ENCODE data around the gene PYHIN1.
"Not testable (repeated sequence)": the region's sequence is repeated elsewhere in the genome, so short reads cannot be mapped to it uniquely, and the experiment has no call there.

Gene PYHIN1

GRCh38 chr1:158998037-158998780 is 66.9 kb downstream of the PYHIN1 start:
- DNase-seq (ENCODE audit: insufficient read length, low spot score) (no peak), FAIRE-seq (no peak)
- TF ChIP-seq POLR2AphosphoS5 (IDR thresholded peaks at IDR 0.05; ENCODE audit: low read depth, low read length) (no peak), POU2F2 (IDR thresholded peaks at IDR 0.05; ENCODE audit: low read depth, low read length) (no peak), POLR2A (IDR thresholded peaks at IDR 0.05; ENCODE audit: low read depth, low read length) (no peak), SPI1 (IDR thresholded peaks at IDR 0.05; ENCODE audit: low read depth, low read length) (no peak), TAF1 (IDR thresholded peaks at IDR 0.05; ENCODE audit: low read depth, low read length) (no peak), PAX5 (IDR thresholded peaks at IDR 0.05; ENCODE audit: insufficient read depth, low read length, severe bottlenecking) (no peak)

GRCh38 chr1:158998781-158999161 is 67.4 kb downstream of the PYHIN1 start:
- FAIRE-seq, result peak; percentile 87
- DNase-seq (ENCODE audit: insufficient read length, low spot score), result no peak
- no peak for TF ChIP-seq SPI1 (IDR thresholded peaks at IDR 0.05; ENCODE audit: low read depth, low read length)
- TF ChIP-seq PAX5 (IDR thresholded peaks at IDR 0.05; ENCODE audit: insufficient read depth, low read length, severe bottlenecking), result no peak
- TF ChIP-seq POU2F2 (IDR thresholded peaks at IDR 0.05; ENCODE audit: low read depth, low read length), result no peak

- no peak for FAIRE-seq
- no peak for TF ChIP-seq TAF1 (IDR thresholded peaks at IDR 0.05; ENCODE audit: low read depth, low read length)
- TF ChIP-seq SPI1 (IDR thresholded peaks at IDR 0.05; ENCODE audit: low read depth, low read length), result no peak
- TF ChIP-seq POLR2AphosphoS5 (IDR thresholded peaks at IDR 0.05; ENCODE audit: low read depth, low read length), result no peak
- no peak for TF ChIP-seq POU2F2 (IDR thresholded peaks at IDR 0.05; ENCODE audit: low read depth, low read length)
- TF ChIP-seq POLR2A (IDR thresholded peaks at IDR 0.05; ENCODE audit: low read depth, low read length), result no peak
- no peak for DNase-seq (ENCODE audit: insufficient read length, low spot score)
Observed at GRCh38 chr1:158999316-159000069, 68.1 kb downstream of the PYHIN1 start.

- TF ChIP-seq PAX5 (IDR thresholded peaks at IDR 0.05; ENCODE audit: insufficient read depth, low read length, severe bottlenecking) (no peak), SPI1 (IDR thresholded peaks at IDR 0.05; ENCODE audit: low read depth, low read length) (no peak), TAF1 (IDR thresholded peaks at IDR 0.05; ENCODE audit: low read depth, low read length) (no peak), POLR2AphosphoS5 (IDR thresholded peaks at IDR 0.05; ENCODE audit: low read depth, low read length) (no peak), POU2F2 (IDR thresholded peaks at IDR 0.05; ENCODE audit: low read depth, low read length) (no peak), POLR2A (IDR thresholded peaks at IDR 0.05; ENCODE audit: low read depth, low read length) (no peak)
- no peak for FAIRE-seq
- DNase-seq (ENCODE audit: insufficient read length, low spot score), result no peak
Observed at GRCh38 chr1:159000070-159000409, 68.7 kb downstream of the PYHIN1 start.

- FAIRE-seq, result no peak
- no peak for DNase-seq (ENCODE audit: insufficient read length, low spot score)
- TF ChIP-seq POU2F2 (IDR thresholded peaks at IDR 0.05; ENCODE audit: low read depth, low read length) (no peak), PAX5 (IDR thresholded peaks at IDR 0.05; ENCODE audit: insufficient read depth, low read length, severe bottlenecking) (no peak), SPI1 (IDR thresholded peaks at IDR 0.05; ENCODE audit: low read depth, low read length) (no peak), TAF1 (IDR thresholded peaks at IDR 0.05; ENCODE audit: low read depth, low read length) (no peak), POLR2A (IDR thresholded peaks at IDR 0.05; ENCODE audit: low read depth, low read length) (no peak), POLR2AphosphoS5 (IDR thresholded peaks at IDR 0.05; ENCODE audit: low read depth, low read length) (no peak)
Observed at GRCh38 chr1:159000625-159001024, 69.3 kb downstream of the PYHIN1 start.

GRCh38 chr1:159005161-159005560 is 73.8 kb downstream of the PYHIN1 start:
- FAIRE-seq (no peak), DNase-seq (ENCODE audit: insufficient read length, low spot score) (no peak)
- no peak for TF ChIP-seq SPI1 (IDR thresholded peaks at IDR 0.05; ENCODE audit: low read depth, low read length)

- FAIRE-seq, result peak; percentile 62
- TF ChIP-seq POU2F2 (IDR thresholded peaks at IDR 0.05; ENCODE audit: low read depth, low read length) (no peak), POLR2AphosphoS5 (IDR thresholded peaks at IDR 0.05; ENCODE audit: low read depth, low read length) (no peak), SPI1 (IDR thresholded peaks at IDR 0.05; ENCODE audit: low read depth, low read length) (no peak)
- no peak for DNase-seq (ENCODE audit: insufficient read length, low spot score)
Observed at GRCh38 chr1:159005676-159006075, 74.3 kb downstream of the PYHIN1 start.

GRCh38 chr1:159006210-159006807 is 75.0 kb downstream of the PYHIN1 start:
- FAIRE-seq, result not testable (repeated sequence)

GRCh38 chr1:159007726-159008125 is 76.4 kb downstream of the PYHIN1 start:
- DNase-seq (ENCODE audit: insufficient read length, low spot score) (no peak), FAIRE-seq (peak; percentile 55)
- TF ChIP-seq PAX5 (IDR thresholded peaks at IDR 0.05; ENCODE audit: insufficient read depth, low read length, severe bottlenecking) (no peak), TAF1 (IDR thresholded peaks at IDR 0.05; ENCODE audit: low read depth, low read length) (no peak), POLR2AphosphoS5 (IDR thresholded peaks at IDR 0.05; ENCODE audit: low read depth, low read length) (no peak), SPI1 (IDR thresholded peaks at IDR 0.05; ENCODE audit: low read depth, low read length) (no peak), POLR2A (IDR thresholded peaks at IDR 0.05; ENCODE audit: low read depth, low read length) (no peak), POU2F2 (IDR thresholded peaks at IDR 0.05; ENCODE audit: low read depth, low read length) (no peak)

More at GRCh38 chr1:159006210-159006807, 75.0 kb downstream of the PYHIN1 start:
- not testable (repeated sequence) for DNase-seq (ENCODE audit: insufficient read length, low spot score)

GRCh38 chr1:159008744-159009188 is 77.4 kb downstream of the PYHIN1 start:
- FAIRE-seq, result peak; percentile 95

More at GRCh38 chr1:159008744-159009188, 77.4 kb downstream of the PYHIN1 start:
- 0 out of 2 replicates have a peak, but pooled peaks have one; percentile 43 for TF ChIP-seq POU2F2 (IDR thresholded peaks at IDR 0.05; ENCODE audit: low read depth, low read length)
- peak; percentile 83 for TF ChIP-seq POLR2AphosphoS5 (IDR thresholded peaks at IDR 0.05; ENCODE audit: low read depth, low read length)
- peak; percentile 77 for TF ChIP-seq POLR2A (IDR thresholded peaks at IDR 0.05; ENCODE audit: low read depth, low read length)
- TF ChIP-seq SPI1 (IDR thresholded peaks at IDR 0.05; ENCODE audit: low read depth, low read length), result no peak
- peak; percentile 77 for TF ChIP-seq TAF1 (IDR thresholded peaks at IDR 0.05; ENCODE audit: low read depth, low read length)
- peak; percentile 13 for TF ChIP-seq PAX5 (IDR thresholded peaks at IDR 0.05; ENCODE audit: insufficient read depth, low read length, severe bottlenecking)
- peak; percentile 6 for DNase-seq (ENCODE audit: insufficient read length, low spot score)

Data from GM12891 (cell line).